Glomerular endothelial cell (primary cell): ENCODE results near the gene NXPE3. TPM values are rescaled to one million over a fixed set of nuclear protein-coding genes. Genes with fewer than 3 reads are reported as not detected.

Experiments used
- DNase-seq: peaks from one replicate; pipeline ENCODE4 v3.0.0-alpha.2; 2011; ENCODE audit warnings: low read depth, low spot score; ENCODE audit errors: extremely low read depth
- total RNA-seq: library from RNA; depleted of rRNA; stranded (reverse); fragments of >200 nt; gene quantifications from 2 replicates; pipeline ENCODE4 v1.2.3, GENCODE V29; 2015

The NXPE3 gene
- total RNA-seq, 1 donor from 2014 or later, result 9.4 TPM

GRCh38 chr3:101867996-101868395 is 89.0 kb downstream of the NXPE3 start:
- DNase-seq, result no peak

GRCh38 chr3:101868534-101869464 is 89.8 kb downstream of the NXPE3 start:
- DNase-seq, result no peak

GRCh38 chr3:101870138-101870537 is 91.1 kb downstream of the NXPE3 start:
- DNase-seq, result no peak

- no peak for DNase-seq
These were observed 94.6 kb downstream of the NXPE3 start for GRCh38 chr3:101873619-101874018.

GRCh38 chr3:101876142-101876541 is 97.1 kb downstream of the NXPE3 start:
- no peak for DNase-seq

Other genes starting within 250 kb of the NXPE3 start
- 22.6 and 33.6 TPM in 2 replicates for gene TRMT10C, start 217.3 kb upstream of the NXPE3 start, total RNA-seq
- gene PCNP, start 205.0 kb upstream of the NXPE3 start, total RNA-seq, result 59.4 and 71.0 TPM in 2 replicates
- gene ZBTB11, start 102.1 kb upstream of the NXPE3 start, total RNA-seq, result 12.2 and 15.9 TPM in 2 replicates
- 1,046 and 1,546 TPM in 2 replicates for gene RPL24, start 92.5 kb upstream of the NXPE3 start, total RNA-seq
- 3.9 and 6.4 TPM in 2 replicates for gene CEP97, start 54.6 kb upstream of the NXPE3 start, total RNA-seq
- gene NFKBIZ, start 70.3 kb downstream of the NXPE3 start, total RNA-seq, result 32.5 and 35.4 TPM in 2 replicates